ENCODE measurements around the gene RGN. TPM values are rescaled to one million over a fixed set of nuclear protein-coding genes. Genes with fewer than 3 reads are reported as not detected.

RGN gene
- total and polyA plus RNA-seq, 4 donors: 27.8 to 163 (median 116) TPM

DNA sequence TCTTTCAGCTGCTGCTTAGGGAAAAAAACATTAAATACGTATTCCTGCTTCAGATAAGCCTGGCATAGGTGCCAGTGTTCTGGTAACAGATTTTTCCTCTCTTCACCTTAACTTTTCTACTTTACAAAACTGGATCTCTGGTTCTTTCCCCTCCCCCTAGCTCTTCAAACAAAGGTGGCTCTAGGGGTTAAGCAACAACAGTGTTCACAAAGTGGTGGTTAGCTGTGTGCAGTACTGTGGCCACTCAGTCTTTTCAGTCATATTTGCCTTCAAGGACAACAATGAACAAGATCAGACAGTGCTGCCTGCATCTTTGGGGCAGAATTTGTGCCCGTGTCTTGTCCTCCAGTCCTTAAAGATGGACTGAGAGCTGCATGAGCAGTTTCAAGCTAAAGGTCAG lies 15.1 kb upstream of the RGN start (continued):
- TF ChIP-seq, protein P1, sequence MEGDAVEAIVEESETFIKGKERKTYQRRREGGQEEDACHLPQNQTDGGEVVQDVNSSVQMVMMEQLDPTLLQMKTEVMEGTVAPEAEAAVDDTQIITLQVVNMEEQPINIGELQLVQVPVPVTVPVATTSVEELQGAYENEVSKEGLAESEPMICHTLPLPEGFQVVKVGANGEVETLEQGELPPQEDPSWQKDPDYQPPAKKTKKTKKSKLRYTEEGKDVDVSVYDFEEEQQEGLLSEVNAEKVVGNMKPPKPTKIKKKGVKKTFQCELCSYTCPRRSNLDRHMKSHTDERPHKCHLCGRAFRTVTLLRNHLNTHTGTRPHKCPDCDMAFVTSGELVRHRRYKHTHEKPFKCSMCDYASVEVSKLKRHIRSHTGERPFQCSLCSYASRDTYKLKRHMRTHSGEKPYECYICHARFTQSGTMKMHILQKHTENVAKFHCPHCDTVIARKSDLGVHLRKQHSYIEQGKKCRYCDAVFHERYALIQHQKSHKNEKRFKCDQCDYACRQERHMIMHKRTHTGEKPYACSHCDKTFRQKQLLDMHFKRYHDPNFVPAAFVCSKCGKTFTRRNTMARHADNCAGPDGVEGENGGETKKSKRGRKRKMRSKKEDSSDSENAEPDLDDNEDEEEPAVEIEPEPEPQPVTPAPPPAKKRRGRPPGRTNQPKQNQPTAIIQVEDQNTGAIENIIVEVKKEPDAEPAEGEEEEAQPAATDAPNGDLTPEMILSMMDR (IDR thresholded peaks at IDR 0.05; ENCODE audit: low read depth, low read length, missing input control): no peak
- TF ChIP-seq RXRA (IDR thresholded peaks at IDR 0.05) (peak in 1 of 2 donors; percentile 16), EGR1 (IDR thresholded peaks at IDR 0.05; ENCODE audit: low read depth in 2 of 2) (no peak)

DNA sequence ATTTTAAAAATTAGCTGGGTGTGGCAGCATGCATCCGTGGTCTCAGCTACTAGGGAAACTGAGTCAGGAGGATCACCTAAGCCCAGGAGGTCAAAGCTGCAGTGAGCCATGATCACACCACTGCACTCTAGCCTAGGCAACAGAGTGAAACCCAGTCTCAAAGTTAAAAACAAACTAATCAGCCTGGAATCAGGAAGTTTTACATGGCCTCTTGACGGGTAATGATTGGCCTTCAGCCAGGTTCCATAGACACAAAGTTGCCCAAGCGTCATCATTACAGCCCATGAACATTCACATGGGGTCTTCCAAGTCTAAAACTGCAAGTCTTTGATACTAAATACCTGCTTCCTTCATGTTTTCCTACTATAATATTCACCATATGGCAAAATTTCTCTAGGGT lies 10.0 kb upstream of the RGN start:
- Histone ChIP-seq H3K9me3 (ENCODE audit: control insufficient read depth in 4 of 4, low read length in 3 of 4) (no peaks in the 10 kb centered on the region), H3K27me3 (ENCODE audit: control insufficient read depth in 4 of 4, insufficient read depth in 4 of 4, low read length in 3 of 4) (peaks cover 0 to 3% (median 0%) of the 10 kb centered on the region in 4 donors), H3K36me3 (ENCODE audit: control insufficient read depth in 4 of 4, insufficient read depth in 3 of 4, low read depth in 1 of 4, low read length in 3 of 4) (no peaks in the 10 kb centered on the region), H3K27ac (ENCODE audit: low read depth in 1 of 2, low read length in 2 of 2) (no peak overlapping the region), H3K9ac (ENCODE audit: low read depth in 1 of 2, low read length in 2 of 2) (no peak overlapping the region), H3K4me3 (ENCODE audit: low read depth in 1 of 3, low read length in 3 of 3) (no peak overlapping the region), H3K4me1 (ENCODE audit: control insufficient read depth in 4 of 4, insufficient read depth in 4 of 4, low read length in 3 of 4) (peaks cover 0 to 2% (median 2%) of the 10 kb centered on the region in 4 donors)
- DNase-seq (ENCODE audit: low spot score): no peak
- WGBS: 60% methylated on average over 3 of the region's 3 CpGs
- no peak for TF ChIP-seq YY1 (IDR thresholded peaks at IDR 0.05)
- TF ChIP-seq SP1 (IDR thresholded peaks at IDR 0.05): no peak
- TF ChIP-seq, protein P2, sequence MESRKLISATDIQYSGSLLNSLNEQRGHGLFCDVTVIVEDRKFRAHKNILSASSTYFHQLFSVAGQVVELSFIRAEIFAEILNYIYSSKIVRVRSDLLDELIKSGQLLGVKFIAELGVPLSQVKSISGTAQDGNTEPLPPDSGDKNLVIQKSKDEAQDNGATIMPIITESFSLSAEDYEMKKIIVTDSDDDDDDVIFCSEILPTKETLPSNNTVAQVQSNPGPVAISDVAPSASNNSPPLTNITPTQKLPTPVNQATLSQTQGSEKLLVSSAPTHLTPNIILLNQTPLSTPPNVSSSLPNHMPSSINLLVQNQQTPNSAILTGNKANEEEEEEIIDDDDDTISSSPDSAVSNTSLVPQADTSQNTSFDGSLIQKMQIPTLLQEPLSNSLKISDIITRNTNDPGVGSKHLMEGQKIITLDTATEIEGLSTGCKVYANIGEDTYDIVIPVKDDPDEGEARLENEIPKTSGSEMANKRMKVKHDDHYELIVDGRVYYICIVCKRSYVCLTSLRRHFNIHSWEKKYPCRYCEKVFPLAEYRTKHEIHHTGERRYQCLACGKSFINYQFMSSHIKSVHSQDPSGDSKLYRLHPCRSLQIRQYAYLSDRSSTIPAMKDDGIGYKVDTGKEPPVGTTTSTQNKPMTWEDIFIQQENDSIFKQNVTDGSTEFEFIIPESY (IDR thresholded peaks at IDR 0.05): no peak
- no peak for TF ChIP-seq FOXA1 (IDR thresholded peaks at IDR 0.05)
- no peak for TF ChIP-seq RXRA (IDR thresholded peaks at IDR 0.05)
- TF ChIP-seq, protein P3, sequence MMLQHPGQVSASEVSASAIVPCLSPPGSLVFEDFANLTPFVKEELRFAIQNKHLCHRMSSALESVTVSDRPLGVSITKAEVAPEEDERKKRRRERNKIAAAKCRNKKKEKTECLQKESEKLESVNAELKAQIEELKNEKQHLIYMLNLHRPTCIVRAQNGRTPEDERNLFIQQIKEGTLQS (IDR thresholded peaks at IDR 0.05): no peak
- TF ChIP-seq GABPA (IDR thresholded peaks at IDR 0.05 in 1 of 2, conservative IDR thresholded peaks at IDR 0.05 in 1 of 2): no peak
- TF ChIP-seq, protein P4, sequence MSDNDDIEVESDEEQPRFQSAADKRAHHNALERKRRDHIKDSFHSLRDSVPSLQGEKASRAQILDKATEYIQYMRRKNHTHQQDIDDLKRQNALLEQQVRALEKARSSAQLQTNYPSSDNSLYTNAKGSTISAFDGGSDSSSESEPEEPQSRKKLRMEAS (IDR thresholded peaks at IDR 0.05): no peak
- no peak for TF ChIP-seq EGR1 (IDR thresholded peaks at IDR 0.05; ENCODE audit: low read depth in 2 of 2)
- no peak for TF ChIP-seq TAF1 (conservative IDR thresholded peaks at IDR 0.05)
- TF ChIP-seq JUND (IDR thresholded peaks at IDR 0.05): no peak
- no peak for TF ChIP-seq NR2F2 (IDR thresholded peaks at IDR 0.05)
- no peak for TF ChIP-seq HNF4G (IDR thresholded peaks at IDR 0.05)
- TF ChIP-seq RAD21 (IDR thresholded peaks at IDR 0.05): no peak

DNA sequence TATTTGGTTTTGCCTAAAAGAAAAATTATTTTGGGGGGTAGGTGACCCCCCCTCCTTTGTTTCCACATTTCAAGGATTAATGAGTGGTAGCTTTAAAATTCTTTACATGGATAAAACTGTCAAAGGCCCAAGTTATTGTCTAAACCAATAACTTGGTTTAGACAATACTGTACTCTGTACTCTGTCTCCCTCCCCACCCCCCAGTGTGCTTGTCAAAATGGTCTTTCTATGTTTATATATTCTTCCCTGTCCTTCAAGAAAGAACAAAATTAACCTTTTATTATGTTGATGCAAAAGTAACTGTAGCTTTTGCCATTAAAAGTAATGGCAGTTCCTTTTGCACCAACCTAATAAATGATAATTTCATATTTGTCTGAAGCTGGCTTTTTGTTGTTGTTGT lies 9.5 kb upstream of the RGN start:
- Histone ChIP-seq H3K9me3 (ENCODE audit: control insufficient read depth in 4 of 4, low read length in 3 of 4) (no peaks in the 10 kb centered on the region), H3K36me3 (ENCODE audit: control insufficient read depth in 4 of 4, insufficient read depth in 3 of 4, low read depth in 1 of 4, low read length in 3 of 4) (no peaks in the 10 kb centered on the region), H3K4me1 (ENCODE audit: control insufficient read depth in 4 of 4, insufficient read depth in 4 of 4, low read length in 3 of 4) (no peaks in the 10 kb centered on the region), H3K27ac (ENCODE audit: low read depth in 1 of 2, low read length in 2 of 2) (no peak overlapping the region), H3K27me3 (ENCODE audit: control insufficient read depth in 4 of 4, insufficient read depth in 4 of 4, low read length in 3 of 4) (peaks cover 0 to 3% (median 0%) of the 10 kb centered on the region in 4 donors), H3K9ac (ENCODE audit: low read depth in 1 of 2, low read length in 2 of 2) (no peak overlapping the region), H3K4me3 (ENCODE audit: low read depth in 1 of 3, low read length in 3 of 3) (no peak overlapping the region)
- no peak for DNase-seq (ENCODE audit: low spot score)
- TF ChIP-seq RAD21 (IDR thresholded peaks at IDR 0.05) (no peak), FOXA2 (IDR thresholded peaks at IDR 0.05) (no peak), HNF4G (IDR thresholded peaks at IDR 0.05) (no peak), RXRA (IDR thresholded peaks at IDR 0.05) (no peak), FOXA1 (IDR thresholded peaks at IDR 0.05) (no peak), TAF1 (conservative IDR thresholded peaks at IDR 0.05) (no peak), NR2F2 (IDR thresholded peaks at IDR 0.05) (no peak), YY1 (IDR thresholded peaks at IDR 0.05) (no peak), SP1 (IDR thresholded peaks at IDR 0.05) (no peak)
- TF ChIP-seq, protein P2 (IDR thresholded peaks at IDR 0.05): no peak
- TF ChIP-seq, protein P5, sequence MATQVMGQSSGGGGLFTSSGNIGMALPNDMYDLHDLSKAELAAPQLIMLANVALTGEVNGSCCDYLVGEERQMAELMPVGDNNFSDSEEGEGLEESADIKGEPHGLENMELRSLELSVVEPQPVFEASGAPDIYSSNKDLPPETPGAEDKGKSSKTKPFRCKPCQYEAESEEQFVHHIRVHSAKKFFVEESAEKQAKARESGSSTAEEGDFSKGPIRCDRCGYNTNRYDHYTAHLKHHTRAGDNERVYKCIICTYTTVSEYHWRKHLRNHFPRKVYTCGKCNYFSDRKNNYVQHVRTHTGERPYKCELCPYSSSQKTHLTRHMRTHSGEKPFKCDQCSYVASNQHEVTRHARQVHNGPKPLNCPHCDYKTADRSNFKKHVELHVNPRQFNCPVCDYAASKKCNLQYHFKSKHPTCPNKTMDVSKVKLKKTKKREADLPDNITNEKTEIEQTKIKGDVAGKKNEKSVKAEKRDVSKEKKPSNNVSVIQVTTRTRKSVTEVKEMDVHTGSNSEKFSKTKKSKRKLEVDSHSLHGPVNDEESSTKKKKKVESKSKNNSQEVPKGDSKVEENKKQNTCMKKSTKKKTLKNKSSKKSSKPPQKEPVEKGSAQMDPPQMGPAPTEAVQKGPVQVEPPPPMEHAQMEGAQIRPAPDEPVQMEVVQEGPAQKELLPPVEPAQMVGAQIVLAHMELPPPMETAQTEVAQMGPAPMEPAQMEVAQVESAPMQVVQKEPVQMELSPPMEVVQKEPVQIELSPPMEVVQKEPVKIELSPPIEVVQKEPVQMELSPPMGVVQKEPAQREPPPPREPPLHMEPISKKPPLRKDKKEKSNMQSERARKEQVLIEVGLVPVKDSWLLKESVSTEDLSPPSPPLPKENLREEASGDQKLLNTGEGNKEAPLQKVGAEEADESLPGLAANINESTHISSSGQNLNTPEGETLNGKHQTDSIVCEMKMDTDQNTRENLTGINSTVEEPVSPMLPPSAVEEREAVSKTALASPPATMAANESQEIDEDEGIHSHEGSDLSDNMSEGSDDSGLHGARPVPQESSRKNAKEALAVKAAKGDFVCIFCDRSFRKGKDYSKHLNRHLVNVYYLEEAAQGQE (IDR thresholded peaks at IDR 0.05): no peak
